GM19438 (cell line): ENCODE measurements around the gene CLCF1.

Experiments used
- ATAC-seq: cut with Tn5 transposase; IDR thresholded peaks from one replicate; pipeline ENCODE4 v1.9.1; 2021; ENCODE audit warnings: low read depth; ENCODE audit not compliant: unreplicated experiment

Gene CLCF1

GRCh38 chr11:67376063-67376820, 2.8 kb upstream of the CLCF1 start:
- ATAC-seq = no peak

GRCh38 chr11:67375320-67376055, 2.1 kb upstream of the CLCF1 start:
- ATAC-seq = no peak

GRCh38 chr11:67374571-67375281, 1.3 kb upstream of the CLCF1 start:
- no peak for ATAC-seq

GRCh38 chr11:67373648-67374570, 511 bp upstream of the CLCF1 start:
- ATAC-seq = no peak

- ATAC-seq = no peak
Measured at GRCh38 chr11:67372321-67372992, 941 bp downstream of the CLCF1 start.

GRCh38 chr11:67371911-67372320, 1.5 kb downstream of the CLCF1 start:
- no peak for ATAC-seq

- ATAC-seq = no peak
Measured at GRCh38 chr11:67371189-67371910, 2.0 kb downstream of the CLCF1 start.

GRCh38 chr11:67370351-67371076, 2.9 kb downstream of the CLCF1 start:
- ATAC-seq = no peak

GRCh38 chr11:67369801-67370284, 3.6 kb downstream of the CLCF1 start:
- ATAC-seq = no peak

GRCh38 chr11:67369275-67369674, 4.1 kb downstream of the CLCF1 start:
- ATAC-seq = no peak

- no peak for ATAC-seq
Measured at GRCh38 chr11:67368621-67369020, 4.8 kb downstream of the CLCF1 start.

GRCh38 chr11:67367761-67368227, 5.6 kb downstream of the CLCF1 start:
- no peak for ATAC-seq

- ATAC-seq = no peak
Measured at GRCh38 chr11:67366961-67367760, 6.2 kb downstream of the CLCF1 start.

- no peak for ATAC-seq
Measured at GRCh38 chr11:67366546-67366945, 6.9 kb downstream of the CLCF1 start.

- no peak for ATAC-seq
Measured at GRCh38 chr11:67365736-67366444, 7.5 kb downstream of the CLCF1 start.

- ATAC-seq = no peak
Measured at GRCh38 chr11:67364783-67365722, 8.3 kb downstream of the CLCF1 start.
